Thyroid gland (tissue), 4 donors: ENCODE results near the gene CCDC87. TPM values are rescaled to one million over a fixed set of nuclear protein-coding genes. Genes with fewer than 3 reads are reported as not detected.

ENCODE experiments used
- DNase-seq, 2 donors: peaks; one replicate each; pipeline ENCODE4 v3.0.0-alpha.2; 2019
- H3K27ac ChIP-seq, 3 donors: fragments of 200-600 bp; sonication (generic); 1 replicate in 2 of 3; 2 replicates in 1 of 3; pipeline ENCODE4 v1.5.1; 2016 to 2019; ENCODE audit warnings: mild to moderate bottlenecking in 1 of 3, moderate library complexity in 1 of 3
- H3K27me3 ChIP-seq: fragments of 200-600 bp; sonication (generic); one replicate; pipeline ENCODE4 v1.5.1; 2019
- H3K36me3 ChIP-seq, 2 donors: fragments of 200-600 bp; sonication (generic); one replicate each; pipeline ENCODE4 v1.5.1; 2016 to 2019
- H3K4me1 ChIP-seq, 2 donors: fragments of 200-600 bp; sonication (generic); one replicate each; pipeline ENCODE4 v1.5.1; 2017 to 2019
- H3K4me3 ChIP-seq, 3 donors: fragments of 200-600 bp; sonication (generic); replicated peaks in 1 of 3; 1 replicate in 2 of 3; 2 replicates in 1 of 3; pipeline ENCODE4 v1.5.1; 2016; ENCODE audit warnings: mild to moderate bottlenecking in 1 of 3
- H3K9me3 ChIP-seq: fragments of 200-600 bp; sonication (generic); one replicate; pipeline ENCODE4 v1.5.1; 2017
- CTCF ChIP-seq, 6 experiments: fragments of 200-600 bp in 3 of 6; fragments of 450-650 bp in 3 of 6; sonication (generic) in 3 of 6; IDR thresholded peaks; one replicate each; pipeline ENCODE4 v1.5.1; 2016 to 2019; ENCODE audit warnings: antibody characterized with exemption in 6 of 6, mild to moderate bottlenecking in 2 of 6, inconsistent platforms in 1 of 6, moderate library complexity in 1 of 6
- POLR2A ChIP-seq, 2 donors: fragments of 450-650 bp; IDR thresholded peaks; one replicate each; pipeline ENCODE4 v1.6.1; 2017; ENCODE audit warnings: antibody characterized with exemption in 2 of 2, mild to moderate bottlenecking in 2 of 2, moderate library complexity in 1 of 2
- WGBS, 2 donors: methylation state at CpG; one replicate each; pipeline ENCODE4 v1.1.5; 2017; 5-methylcytosine and 5-hydroxymethylcytosine counted together
- intact Hi-C: fragments of 100-400 bp; cut with DNase I; formaldehyde crosslinking; loops from one replicate; pipeline ENCODE4 v1.15.1; 2023
- total RNA-seq, 4 donors: library from RNA; depleted of rRNA; stranded (reverse); fragments of >200 nt; gene quantifications; one replicate each; pipeline ENCODE4 v1.2.3, GENCODE V29; 2016

Gene CCDC87
- total RNA-seq, 4 donors from 2014 or later: 0.92 to 2.1 (median 1.1) TPM

GRCh38 chr11:66562275-66562674 is 30.6 kb downstream of the CCDC87 start:
- H3K4me1 ChIP-seq: peaks cover 8% of the 10 kb centered on the region in 2 donors
- no peak for DNase-seq
- TF ChIP-seq CTCF (IDR thresholded peaks at IDR 0.05) (no peak), POLR2A (IDR thresholded peaks at IDR 0.05) (no peak)
- H3K4me3 ChIP-seq: no peak overlapping the region
- intact Hi-C loops: no loop called here
- no peaks in the 10 kb centered on the region for H3K27me3 ChIP-seq
- H3K9me3 ChIP-seq: no peaks in the 10 kb centered on the region
- H3K36me3 ChIP-seq: no peaks in the 10 kb centered on the region
- 80 to 90% methylated on average over 2 of the region's 2 CpGs for WGBS, 2 donors
- no peak overlapping the region for H3K27ac ChIP-seq

- 80 to 87% methylated on average over 5 to 9 of the region's 9 CpGs for WGBS, 2 donors
- H3K27me3 ChIP-seq: no peaks in the 10 kb centered on the region
- intact Hi-C loops: no loop called here
- no peaks in the 10 kb centered on the region for H3K9me3 ChIP-seq
- TF ChIP-seq POLR2A (IDR thresholded peaks at IDR 0.05) (no peak), CTCF (IDR thresholded peaks at IDR 0.05) (no peak)
- no peaks in the 10 kb centered on the region for H3K36me3 ChIP-seq
- no peak overlapping the region for H3K27ac ChIP-seq
- DNase-seq: no peak
- H3K4me3 ChIP-seq: no peak overlapping the region
- peaks cover 8% of the 10 kb centered on the region in 2 donors for H3K4me1 ChIP-seq
Observed at GRCh38 chr11:66561975-66562248, 31.0 kb downstream of the CCDC87 start.

- 79 to 83% methylated on average over 7 to 12 of the region's 14 CpGs for WGBS, 2 donors
- intact Hi-C loops: no loop called here
- Histone ChIP-seq H3K36me3 (no peaks in the 10 kb centered on the region), H3K27me3 (no peaks in the 10 kb centered on the region), H3K9me3 (no peaks in the 10 kb centered on the region), H3K4me1 (peaks cover 8 to 9% of the 10 kb centered on the region in 2 donors), H3K27ac (no peak overlapping the region), H3K4me3 (no peak overlapping the region)
- TF ChIP-seq CTCF (IDR thresholded peaks at IDR 0.05) (no peak), POLR2A (IDR thresholded peaks at IDR 0.05) (no peak)
- DNase-seq: no peak
Observed at GRCh38 chr11:66561178-66561974, 31.5 kb downstream of the CCDC87 start.

GRCh38 chr11:66559866-66560676 is 32.8 kb downstream of the CCDC87 start:
- Histone ChIP-seq H3K9me3 (no peaks in the 10 kb centered on the region), H3K4me1 (peaks cover 8 to 13% of the 10 kb centered on the region in 2 donors), H3K36me3 (no peaks in the 10 kb centered on the region), H3K27ac (no peak overlapping the region), H3K27me3 (no peaks in the 10 kb centered on the region), H3K4me3 (no peak overlapping the region)
- no peak for TF ChIP-seq CTCF (IDR thresholded peaks at IDR 0.05)
- TF ChIP-seq POLR2A (IDR thresholded peaks at IDR 0.05): no peak
- no peak for DNase-seq
- intact Hi-C loops: no loop called here
- 68 to 79% methylated on average over 19 to 20 of the region's 27 CpGs for WGBS, 2 donors
